H7 (cell line): Measurements from ENCODE around the gene IL17C. TPM values are rescaled to one million over a fixed set of nuclear protein-coding genes. Genes with fewer than 3 reads are reported as not detected.

ENCODE experiments used
- DNase-seq: peaks from one replicate; pipeline ENCODE4 v3.0.0; 2012
- H3K27me3 ChIP-seq: 2 replicates; pipeline ENCODE4 v1.6.0; 2011; ENCODE audit warnings: mild to moderate bottlenecking, low read length; ENCODE audit not compliant: control insufficient read depth, insufficient read depth
- H3K36me3 ChIP-seq: replicated peaks from 2 replicates; pipeline ENCODE4 v1.5.1; 2011; ENCODE audit warnings: low read length; ENCODE audit not compliant: control insufficient read depth, insufficient read depth
- H3K4me3 ChIP-seq: 2 replicates; pipeline ENCODE4 v1.5.1; 2011; ENCODE audit warnings: low read depth, mild to moderate bottlenecking, control low read depth, low read length, moderate library complexity; ENCODE audit not compliant: insufficient read depth
- total RNA-seq: library from RNA; depleted of rRNA; stranded (reverse); fragments of >200 nt; shearing (Covaris generic); gene quantifications from 2 replicates; pipeline ENCODE4 v1.2.3, GENCODE V29; 2014

The IL17C gene
- total RNA-seq, 1 experiment from 2014 or later = 0.14 TPM

- DNase-seq = no peak
- H3K27me3 ChIP-seq = no peaks in the 10 kb centered on the region
- H3K4me3 ChIP-seq = no peak overlapping the region
- H3K36me3 ChIP-seq = peaks cover 2% of the 10 kb centered on the region; the same call in 1 of the 2 replicates
Measured at GRCh38 chr16:88651989-88652761, 13.8 kb downstream of the IL17C start.

- Histone ChIP-seq H3K27me3 (no peaks in the 10 kb centered on the region), H3K36me3 (peaks cover 2% of the 10 kb centered on the region; the same call in 1 of the 2 replicates), H3K4me3 (no peak overlapping the region)
- DNase-seq = no peak
Measured at GRCh38 chr16:88652762-88653063, 14.3 kb downstream of the IL17C start.

GRCh38 chr16:88653101-88653500, 14.7 kb downstream of the IL17C start:
- DNase-seq = no peak
- H3K4me3 ChIP-seq = no peak overlapping the region
- peaks cover 2% of the 10 kb centered on the region; the same call in 1 of the 2 replicates for H3K36me3 ChIP-seq

GRCh38 chr16:88653596-88654362, 15.4 kb downstream of the IL17C start:
- no peaks in the 10 kb centered on the region for H3K27me3 ChIP-seq
- peaks cover 2% of the 10 kb centered on the region; the same call in 1 of the 2 replicates for H3K36me3 ChIP-seq
- no peak overlapping the region for H3K4me3 ChIP-seq
- DNase-seq = no peak

More at GRCh38 chr16:88653101-88653500, 14.7 kb downstream of the IL17C start:
- no peaks in the 10 kb centered on the region for H3K27me3 ChIP-seq

GRCh38 chr16:88654363-88655052, 16.1 kb downstream of the IL17C start:
- DNase-seq = no peak
- Histone ChIP-seq H3K4me3 (no peak overlapping the region), H3K36me3 (peaks cover 2% of the 10 kb centered on the region; the same call in 1 of the 2 replicates), H3K27me3 (no peaks in the 10 kb centered on the region)

- Histone ChIP-seq H3K4me3 (no peak overlapping the region), H3K36me3 (peaks cover 2% of the 10 kb centered on the region; the same call in 1 of the 2 replicates), H3K27me3 (no peaks in the 10 kb centered on the region)
- DNase-seq = no peak
Measured at GRCh38 chr16:88655053-88655732, 16.8 kb downstream of the IL17C start.

GRCh38 chr16:88655733-88656281, 17.4 kb downstream of the IL17C start:
- peaks cover 2% of the 10 kb centered on the region; the same call in 1 of the 2 replicates for H3K36me3 ChIP-seq
- no peak overlapping the region for H3K4me3 ChIP-seq
- no peak for DNase-seq
- no peaks in the 10 kb centered on the region for H3K27me3 ChIP-seq

GRCh38 chr16:88656291-88656980, 18.1 kb downstream of the IL17C start:
- Histone ChIP-seq H3K36me3 (peaks cover 2% of the 10 kb centered on the region; the same call in 1 of the 2 replicates), H3K4me3 (no peak overlapping the region), H3K27me3 (no peaks in the 10 kb centered on the region)
- no peak for DNase-seq

- H3K27me3 ChIP-seq = no peaks in the 10 kb centered on the region
- no peak for DNase-seq
- H3K36me3 ChIP-seq = peaks cover 2% of the 10 kb centered on the region; the same call in 1 of the 2 replicates
- no peak overlapping the region for H3K4me3 ChIP-seq
Measured at GRCh38 chr16:88657371-88657770, 19.0 kb downstream of the IL17C start.

GRCh38 chr16:88658714-88659113, 20.3 kb downstream of the IL17C start:
- DNase-seq = no peak
- Histone ChIP-seq H3K36me3 (peaks cover 2% of the 10 kb centered on the region; the same call in 1 of the 2 replicates), H3K27me3 (no peaks in the 10 kb centered on the region), H3K4me3 (no peak overlapping the region)

GRCh38 chr16:88659160-88659559, 20.8 kb downstream of the IL17C start:
- no peaks in the 10 kb centered on the region for H3K27me3 ChIP-seq
- H3K36me3 ChIP-seq = peaks cover 2% of the 10 kb centered on the region; the same call in 1 of the 2 replicates
- H3K4me3 ChIP-seq = no peak overlapping the region
- no peak for DNase-seq

GRCh38 chr16:88661468-88661867, 23.1 kb downstream of the IL17C start:
- Histone ChIP-seq H3K4me3 (no peak overlapping the region), H3K27me3 (no peaks in the 10 kb centered on the region), H3K36me3 (no peaks in the 10 kb centered on the region)
- DNase-seq = no peak

- H3K36me3 ChIP-seq = no peaks in the 10 kb centered on the region
- DNase-seq = peak; percentile 82
- peak overlapping the region; percentile 93 for H3K4me3 ChIP-seq
- H3K27me3 ChIP-seq = no peaks in the 10 kb centered on the region
Measured at GRCh38 chr16:88662222-88662842, 24.0 kb downstream of the IL17C start.
